Osteocyte (in vitro differentiated cells): ENCODE results near the gene HPCAL1. TPM values are rescaled to one million over a fixed set of nuclear protein-coding genes. Genes with fewer than 3 reads are reported as not detected.

Experiments used
- DNase-seq: peaks from one replicate; pipeline ENCODE4 v3.0.0; 2021; ENCODE audit warnings: mixed read lengths; ENCODE audit not compliant: unreplicated experiment; ENCODE audit errors: extremely low spot score
- H3K27ac Mint-ChIP-seq: one replicate; pipeline ENCODE4 v1.8.0; 2021; ENCODE audit warnings: mild to moderate bottlenecking, mixed read lengths; ENCODE audit not compliant: unreplicated experiment
- H3K27me3 Mint-ChIP-seq: one replicate; pipeline ENCODE4 v1.8.0; 2021; ENCODE audit warnings: mixed read lengths; ENCODE audit not compliant: unreplicated experiment
- H3K36me3 Mint-ChIP-seq: one replicate; pipeline ENCODE4 v1.8.0; 2021; ENCODE audit warnings: mixed read lengths; ENCODE audit not compliant: unreplicated experiment
- H3K4me1 Mint-ChIP-seq: one replicate; pipeline ENCODE4 v1.8.0; 2021; ENCODE audit warnings: mixed read lengths; ENCODE audit not compliant: unreplicated experiment
- H3K4me3 Mint-ChIP-seq: one replicate; pipeline ENCODE4 v1.8.0; 2021; ENCODE audit warnings: mild to moderate bottlenecking, moderate library complexity, mixed read lengths; ENCODE audit not compliant: unreplicated experiment
- H3K9me3 Mint-ChIP-seq: one replicate; pipeline ENCODE4 v1.8.0; 2021; ENCODE audit warnings: mixed read lengths; ENCODE audit not compliant: unreplicated experiment
- CTCF ChIP-seq: fragments of 200-600 bp; sonication (generic); IDR thresholded peaks from 2 replicates; pipeline ENCODE4 v1.5.0; 2021; ENCODE audit warnings: antibody characterized with exemption, mild to moderate bottlenecking, moderate library complexity
- total RNA-seq: library from RNA; stranded (reverse); gene quantifications from 2 replicates; pipeline ENCODE4 v1.2.1, GENCODE V29; 2021

The HPCAL1 gene
- total RNA-seq, 1 donor from 2014 or later: 56.8 TPM

GRCh38 chr2:10320575-10320931, 17.8 kb downstream of the HPCAL1 start:
- Mint-ChIP-seq H3K4me1 (peaks cover 10% of the 10 kb centered on the region), H3K27ac (no peak overlapping the region), H3K4me3 (no peak overlapping the region), H3K27me3 (no peaks in the 10 kb centered on the region), H3K36me3 (peaks cover 3% of the 10 kb centered on the region), H3K9me3 (no peaks in the 10 kb centered on the region)
- no peak for TF ChIP-seq CTCF
- DNase-seq: no peak

- DNase-seq: no peak
- peaks cover 13% of the 10 kb centered on the region for H3K4me1 Mint-ChIP-seq
- no peaks in the 10 kb centered on the region for H3K27me3 Mint-ChIP-seq
- no peak overlapping the region for H3K4me3 Mint-ChIP-seq
- H3K9me3 Mint-ChIP-seq: no peaks in the 10 kb centered on the region
- H3K36me3 Mint-ChIP-seq: peaks cover 3% of the 10 kb centered on the region
- TF ChIP-seq CTCF: no peak
- H3K27ac Mint-ChIP-seq: no peak overlapping the region
Measured at GRCh38 chr2:10320933-10321332, 18.2 kb downstream of the HPCAL1 start.

GRCh38 chr2:10321622-10322021, 18.9 kb downstream of the HPCAL1 start:
- Mint-ChIP-seq H3K4me1 (peaks cover 17% of the 10 kb centered on the region), H3K27ac (no peak overlapping the region), H3K4me3 (no peak overlapping the region), H3K9me3 (no peaks in the 10 kb centered on the region), H3K36me3 (peaks cover 3% of the 10 kb centered on the region), H3K27me3 (no peaks in the 10 kb centered on the region)
- TF ChIP-seq CTCF: peak; percentile 8
- DNase-seq: no peak

GRCh38 chr2:10322481-10322880, 19.8 kb downstream of the HPCAL1 start:
- peaks cover 3% of the 10 kb centered on the region for H3K36me3 Mint-ChIP-seq

GRCh38 chr2:10322973-10323372, 20.3 kb downstream of the HPCAL1 start:
- DNase-seq: no peak
- Mint-ChIP-seq H3K36me3 (peaks cover 3% of the 10 kb centered on the region), H3K4me1 (peaks cover 19% of the 10 kb centered on the region), H3K27ac (no peak overlapping the region), H3K4me3 (no peak overlapping the region), H3K9me3 (no peaks in the 10 kb centered on the region), H3K27me3 (no peaks in the 10 kb centered on the region)
- TF ChIP-seq CTCF: no peak

More at GRCh38 chr2:10322481-10322880, 19.8 kb downstream of the HPCAL1 start:
- Mint-ChIP-seq H3K27ac (no peak overlapping the region), H3K9me3 (no peaks in the 10 kb centered on the region), H3K27me3 (no peaks in the 10 kb centered on the region), H3K4me1 (peaks cover 23% of the 10 kb centered on the region), H3K4me3 (no peak overlapping the region)
- DNase-seq: no peak
- TF ChIP-seq CTCF: no peak
